HepG2 (cell line): ENCODE data around the gene INKA1. TPM values are rescaled to one million over a fixed set of nuclear protein-coding genes. Genes with fewer than 3 reads are reported as not detected.

Source experiments
- ELF1 ChIP-seq: sonication (generic); formaldehyde crosslinking; IDR thresholded peaks from 2 replicates; pipeline ENCODE4 v1.4.0; 2020; ENCODE audit warnings: missing genetic modification reagents
- MAFK ChIP-seq, 2 experiments: IDR thresholded peaks in 1 of 2; conservative IDR thresholded peaks in 1 of 2; 2 replicates each; pipeline ENCODE4 v1.6.1; 2011; ENCODE audit warnings: improper control_type of control experiment in 2 of 2, low read length in 2 of 2
- MIER2 ChIP-seq: IDR thresholded peaks from 2 replicates; pipeline ENCODE4 v1.6.1; 2016; ENCODE audit warnings: missing biosample characterization, missing genetic modification reagents
- NFE2L1 ChIP-seq: sonication (generic); formaldehyde crosslinking; IDR thresholded peaks from 2 replicates; pipeline ENCODE4 v1.4.0; 2020; ENCODE audit warnings: missing genetic modification reagents, mild to moderate bottlenecking, borderline replicate concordance
- RARA ChIP-seq: IDR thresholded peaks from 2 replicates; pipeline ENCODE4 v1.6.1; 2016; ENCODE audit warnings: missing genetic modification reagents, missing compliant biosample characterization
- RBFOX2 ChIP-seq: fragments of 200-400 bp; formaldehyde crosslinking; IDR thresholded peaks from 2 replicates; pipeline ENCODE4 v1.6.1; 2017; ENCODE audit warnings: low read depth, mild to moderate bottlenecking, low read length
- REL ChIP-seq: sonication (generic); formaldehyde crosslinking; conservative IDR thresholded peaks from 2 replicates; pipeline ENCODE4 v1.8.0; 2022; ENCODE audit warnings: mild to moderate bottlenecking, missing genetic modification reagents, moderate library complexity
- SIN3B ChIP-seq: fragments of 150-350 bp; IDR thresholded peaks from 2 replicates; pipeline ENCODE4 v1.6.1; 2014; ENCODE audit warnings: low read length
- ZBTB8A ChIP-seq: sonication (generic); formaldehyde crosslinking; IDR thresholded peaks from 2 replicates; pipeline ENCODE4 v1.4.0; 2020; ENCODE audit warnings: mild to moderate bottlenecking, low read depth, missing genetic modification reagents, borderline replicate concordance
- ZFP36L2 ChIP-seq: sonication (generic); formaldehyde crosslinking; IDR thresholded peaks from 2 replicates; pipeline ENCODE4 v1.4.0; 2020; ENCODE audit warnings: missing genetic modification reagents
- ZNF224 ChIP-seq: sonication (generic); formaldehyde crosslinking; IDR thresholded peaks from 2 replicates; pipeline ENCODE4 v1.5.0; 2020; ENCODE audit warnings: mild to moderate bottlenecking, missing genetic modification reagents
- ZNF556 ChIP-seq: sonication (generic); formaldehyde crosslinking; IDR thresholded peaks from 2 replicates; pipeline ENCODE4 v1.4.0; 2020; ENCODE audit warnings: mild to moderate bottlenecking, missing genetic modification reagents, borderline replicate concordance
- ZNF740 ChIP-seq: sonication (generic); formaldehyde crosslinking; IDR thresholded peaks from 2 replicates; pipeline ENCODE4 v1.4.0; 2020; ENCODE audit warnings: missing genetic modification reagents
- ZNF879 ChIP-seq: sonication (generic); formaldehyde crosslinking; IDR thresholded peaks from 2 replicates; pipeline ENCODE4 v1.8.1; 2023; ENCODE audit warnings: missing genetic modification reagents
- ZUFSP ChIP-seq: sonication (generic); formaldehyde crosslinking; IDR thresholded peaks from 2 replicates; pipeline ENCODE4 v1.9.0; 2021; ENCODE audit warnings: missing genetic modification reagents, mild to moderate bottlenecking, borderline replicate concordance
- polyA plus RNA-seq, 8 experiments: library from polyadenylated mRNA; depleted of rRNA in 3 of 8; stranded (reverse) in 7 of 8; unstranded in 1 of 8; fragments of >200 nt; fragmentation: Illumina TruSeq in 4 of 8; extraction: Trizol in 4 of 8; gene quantifications; 2 replicates each; pipeline versions ENCODE4 v1.2.1 to v1.2.3, GENCODE V29; 2011 to 2016; ENCODE audit warnings: low read depth in 4 of 8, missing spikeins in 1 of 8, mixed read lengths in 1 of 8; ENCODE audit not compliant: insufficient read depth in 1 of 8
- total RNA-seq, 5 experiments: library from RNA; depleted of rRNA; stranded (reverse); fragments of >200 nt; fragmentation: Illumina TruSeq; extraction: Trizol; gene quantifications; 2 replicates each; pipeline ENCODE4 v1.2.3, GENCODE V29; 2016; ENCODE audit warnings: low read depth in 1 of 5
- TF ChIP-seq, protein P1 (sequence below): conservative IDR thresholded peaks from 2 replicates; pipeline ENCODE4 v1.6.1; 2018; ENCODE audit warnings: missing genetic modification reagents
- TF ChIP-seq, protein P2 (sequence below): sonication (generic); formaldehyde crosslinking; IDR thresholded peaks from 2 replicates; pipeline ENCODE4 v1.8.1; 2022; ENCODE audit warnings: low read depth, mild to moderate bottlenecking, missing genetic modification reagents
- TF ChIP-seq, protein P3 (sequence below): sonication (generic); formaldehyde crosslinking; IDR thresholded peaks from 2 replicates; pipeline ENCODE4 v1.4.0; 2020; ENCODE audit warnings: mild to moderate bottlenecking, missing genetic modification reagents
- TF ChIP-seq, protein P4 (sequence below): sonication (generic); formaldehyde crosslinking; IDR thresholded peaks from 2 replicates; pipeline ENCODE4 v1.5.0; 2020; ENCODE audit warnings: mild to moderate bottlenecking, missing genetic modification reagents, borderline replicate concordance

The INKA1 gene
- total and polyA plus RNA-seq, 2 of the 13 experiments (the other 11 are each of a cell fraction or from before 2014, with no cell fraction given), result 0.22 to 0.41 TPM

DNA sequence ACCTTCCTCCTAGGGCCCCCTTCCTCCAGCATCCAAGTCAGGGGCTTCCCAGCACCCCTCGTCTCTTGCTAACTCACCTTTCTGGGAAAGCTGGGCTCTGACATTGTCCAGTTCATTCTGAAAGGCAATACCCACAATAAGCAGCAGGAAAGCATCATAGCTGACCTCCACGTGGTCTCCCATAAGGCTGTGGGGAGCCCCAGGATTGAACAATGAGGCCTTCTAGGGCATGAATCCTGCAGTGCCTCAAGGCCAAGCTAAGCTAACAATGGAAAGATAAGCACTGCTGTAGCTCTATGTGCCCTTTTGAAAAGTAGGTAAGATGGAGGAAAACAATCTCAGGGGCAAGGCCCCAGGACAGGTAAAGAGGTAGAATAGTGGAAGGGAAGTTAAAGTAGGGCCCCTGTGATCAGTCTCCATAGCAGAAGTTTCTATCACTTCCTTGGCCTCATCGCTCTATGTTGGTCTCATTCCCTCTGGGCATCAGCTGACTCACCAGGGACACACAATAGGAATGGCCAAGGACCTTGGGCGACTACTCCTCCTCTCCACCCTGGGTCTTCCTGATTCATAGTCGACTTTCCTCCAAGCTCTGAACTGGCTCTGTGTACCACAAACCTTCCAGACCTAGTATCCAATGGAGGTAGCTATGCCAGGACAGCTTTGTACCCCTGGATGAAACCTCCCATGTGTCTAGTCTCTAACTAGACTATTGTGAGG, 41.6 kb downstream of the INKA1 start (continued):
- no peak for TF ChIP-seq ZBTB8A (CRISPR knock-in tag)
- TF ChIP-seq, protein P1, sequence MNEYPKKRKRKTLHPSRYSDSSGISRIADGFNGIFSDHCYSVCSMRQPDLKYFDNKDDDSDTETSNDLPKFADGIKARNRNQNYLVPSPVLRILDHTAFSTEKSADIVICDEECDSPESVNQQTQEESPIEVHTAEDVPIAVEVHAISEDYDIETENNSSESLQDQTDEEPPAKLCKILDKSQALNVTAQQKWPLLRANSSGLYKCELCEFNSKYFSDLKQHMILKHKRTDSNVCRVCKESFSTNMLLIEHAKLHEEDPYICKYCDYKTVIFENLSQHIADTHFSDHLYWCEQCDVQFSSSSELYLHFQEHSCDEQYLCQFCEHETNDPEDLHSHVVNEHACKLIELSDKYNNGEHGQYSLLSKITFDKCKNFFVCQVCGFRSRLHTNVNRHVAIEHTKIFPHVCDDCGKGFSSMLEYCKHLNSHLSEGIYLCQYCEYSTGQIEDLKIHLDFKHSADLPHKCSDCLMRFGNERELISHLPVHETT (CRISPR knock-in tag), result no peak
- no peak for TF ChIP-seq MAFK (conservative IDR thresholded peaks at IDR 0.05 in 1 of 2, IDR thresholded peaks at IDR 0.05 in 1 of 2; ENCODE audit: low read length in 2 of 2)
- TF ChIP-seq MIER2 (CRISPR knock-in tag), result peak; percentile 35; the same call in 1 of the 2 replicates
- no peak for TF ChIP-seq SIN3B
- no peak for TF ChIP-seq ZNF879 (CRISPR knock-in tag)
- TF ChIP-seq ZFP36L2 (CRISPR knock-in tag), result no peak
- no peak for TF ChIP-seq ZNF740
- no peak for TF ChIP-seq ZNF224
- 0 out of 2 replicates have a peak, but pooled peaks have one; percentile 34 for TF ChIP-seq ZNF556 (CRISPR knock-in tag)
- TF ChIP-seq, protein P2, sequence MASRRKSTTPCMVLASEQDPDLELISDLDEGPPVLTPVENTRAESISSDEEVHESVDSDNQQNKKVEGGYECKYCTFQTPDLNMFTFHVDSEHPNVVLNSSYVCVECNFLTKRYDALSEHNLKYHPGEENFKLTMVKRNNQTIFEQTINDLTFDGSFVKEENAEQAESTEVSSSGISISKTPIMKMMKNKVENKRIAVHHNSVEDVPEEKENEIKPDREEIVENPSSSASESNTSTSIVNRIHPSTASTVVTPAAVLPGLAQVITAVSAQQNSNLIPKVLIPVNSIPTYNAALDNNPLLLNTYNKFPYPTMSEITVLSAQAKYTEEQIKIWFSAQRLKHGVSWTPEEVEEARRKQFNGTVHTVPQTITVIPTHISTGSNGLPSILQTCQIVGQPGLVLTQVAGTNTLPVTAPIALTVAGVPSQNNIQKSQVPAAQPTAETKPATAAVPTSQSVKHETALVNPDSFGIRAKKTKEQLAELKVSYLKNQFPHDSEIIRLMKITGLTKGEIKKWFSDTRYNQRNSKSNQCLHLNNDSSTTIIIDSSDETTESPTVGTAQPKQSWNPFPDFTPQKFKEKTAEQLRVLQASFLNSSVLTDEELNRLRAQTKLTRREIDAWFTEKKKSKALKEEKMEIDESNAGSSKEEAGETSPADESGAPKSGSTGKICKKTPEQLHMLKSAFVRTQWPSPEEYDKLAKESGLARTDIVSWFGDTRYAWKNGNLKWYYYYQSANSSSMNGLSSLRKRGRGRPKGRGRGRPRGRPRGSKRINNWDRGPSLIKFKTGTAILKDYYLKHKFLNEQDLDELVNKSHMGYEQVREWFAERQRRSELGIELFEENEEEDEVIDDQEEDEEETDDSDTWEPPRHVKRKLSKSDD (CRISPR knock-in tag), result no peak
- TF ChIP-seq NFE2L1 (CRISPR knock-in tag), result no peak
- TF ChIP-seq REL (CRISPR knock-in tag), result no peak
- TF ChIP-seq RBFOX2, result no peak
- TF ChIP-seq, protein P3, sequence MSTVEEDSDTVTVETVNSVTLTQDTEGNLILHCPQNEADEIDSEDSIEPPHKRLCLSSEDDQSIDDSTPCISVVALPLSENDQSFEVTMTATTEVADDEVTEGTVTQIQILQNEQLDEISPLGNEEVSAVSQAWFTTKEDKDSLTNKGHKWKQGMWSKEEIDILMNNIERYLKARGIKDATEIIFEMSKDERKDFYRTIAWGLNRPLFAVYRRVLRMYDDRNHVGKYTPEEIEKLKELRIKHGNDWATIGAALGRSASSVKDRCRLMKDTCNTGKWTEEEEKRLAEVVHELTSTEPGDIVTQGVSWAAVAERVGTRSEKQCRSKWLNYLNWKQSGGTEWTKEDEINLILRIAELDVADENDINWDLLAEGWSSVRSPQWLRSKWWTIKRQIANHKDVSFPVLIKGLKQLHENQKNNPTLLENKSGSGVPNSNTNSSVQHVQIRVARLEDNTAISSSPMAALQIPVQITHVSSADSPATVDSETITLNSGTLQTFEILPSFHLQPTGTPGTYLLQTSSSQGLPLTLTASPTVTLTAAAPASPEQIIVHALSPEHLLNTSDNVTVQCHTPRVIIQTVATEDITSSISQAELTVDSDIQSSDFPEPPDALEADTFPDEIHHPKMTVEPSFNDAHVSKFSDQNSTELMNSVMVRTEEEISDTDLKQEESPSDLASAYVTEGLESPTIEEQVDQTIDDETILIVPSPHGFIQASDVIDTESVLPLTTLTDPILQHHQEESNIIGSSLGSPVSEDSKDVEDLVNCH (CRISPR knock-in tag), result no peak
- no peak for TF ChIP-seq ZUFSP (CRISPR knock-in tag)
- TF ChIP-seq RARA (CRISPR knock-in tag), result peak; percentile 55; the same call in 1 of the 2 replicates
- TF ChIP-seq, protein P4, sequence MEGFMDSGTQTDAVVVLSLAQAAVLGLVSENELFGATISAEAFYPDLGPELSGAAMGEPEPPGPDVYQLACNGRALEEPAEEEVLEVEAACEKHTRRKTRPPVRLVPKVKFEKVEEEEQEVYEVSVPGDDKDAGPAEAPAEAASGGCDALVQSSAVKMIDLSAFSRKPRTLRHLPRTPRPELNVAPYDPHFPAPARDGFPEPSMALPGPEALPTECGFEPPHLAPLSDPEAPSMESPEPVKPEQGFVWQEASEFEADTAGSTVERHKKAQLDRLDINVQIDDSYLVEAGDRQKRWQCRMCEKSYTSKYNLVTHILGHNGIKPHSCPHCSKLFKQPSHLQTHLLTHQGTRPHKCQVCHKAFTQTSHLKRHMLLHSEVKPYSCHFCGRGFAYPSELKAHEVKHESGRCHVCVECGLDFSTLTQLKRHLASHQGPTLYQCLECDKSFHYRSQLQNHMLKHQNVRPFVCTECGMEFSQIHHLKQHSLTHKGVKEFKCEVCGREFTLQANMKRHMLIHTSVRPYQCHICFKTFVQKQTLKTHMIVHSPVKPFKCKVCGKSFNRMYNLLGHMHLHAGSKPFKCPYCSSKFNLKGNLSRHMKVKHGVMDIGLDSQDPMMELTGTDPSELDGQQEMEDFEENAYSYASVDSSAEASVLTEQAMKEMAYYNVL (CRISPR knock-in tag), result no peak
- TF ChIP-seq ELF1 (CRISPR knock-in tag), result no peak
